ENCODE results near the gene GATA2.

Gene GATA2

DNA sequence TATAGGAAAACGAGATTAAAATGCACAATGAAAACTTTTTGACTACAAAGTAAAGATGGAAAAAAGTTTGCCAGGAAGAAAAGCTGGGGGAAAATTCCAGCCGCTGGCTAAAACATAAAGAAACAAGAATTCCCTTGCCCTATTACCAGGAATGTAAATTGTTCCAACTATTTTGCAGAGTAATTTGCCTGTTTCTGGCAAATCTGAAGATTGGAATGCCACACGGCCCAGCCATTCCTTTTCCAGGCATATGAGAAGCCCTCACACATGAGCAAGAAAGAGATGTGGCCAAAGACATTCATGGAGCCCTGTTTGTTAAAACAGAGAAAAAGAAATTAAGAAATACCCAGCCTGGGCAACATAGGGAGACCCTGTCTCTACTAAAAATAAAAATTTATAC, 8.4 kb upstream of the GATA2 start:
- FAIRE-seq = no peak

DNA sequence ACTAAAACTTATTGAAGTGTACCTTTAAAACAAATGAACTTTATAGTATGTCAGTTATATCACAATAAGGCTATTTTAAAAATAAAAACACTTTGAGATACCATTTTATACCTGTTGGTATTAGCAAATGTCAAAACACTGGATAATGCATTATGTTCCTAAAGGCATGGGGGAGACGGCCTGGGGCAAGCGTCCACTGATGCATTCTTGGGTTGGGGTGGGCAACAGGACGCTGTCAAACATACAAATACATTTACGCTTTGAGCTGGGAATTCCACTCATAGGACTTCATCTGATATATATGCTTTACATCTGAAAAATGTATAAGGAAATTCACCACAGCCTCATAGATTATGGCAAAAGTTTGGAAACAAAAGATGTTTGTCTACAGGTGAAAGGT, 7.6 kb upstream of the GATA2 start:
- no peak for FAIRE-seq

DNA sequence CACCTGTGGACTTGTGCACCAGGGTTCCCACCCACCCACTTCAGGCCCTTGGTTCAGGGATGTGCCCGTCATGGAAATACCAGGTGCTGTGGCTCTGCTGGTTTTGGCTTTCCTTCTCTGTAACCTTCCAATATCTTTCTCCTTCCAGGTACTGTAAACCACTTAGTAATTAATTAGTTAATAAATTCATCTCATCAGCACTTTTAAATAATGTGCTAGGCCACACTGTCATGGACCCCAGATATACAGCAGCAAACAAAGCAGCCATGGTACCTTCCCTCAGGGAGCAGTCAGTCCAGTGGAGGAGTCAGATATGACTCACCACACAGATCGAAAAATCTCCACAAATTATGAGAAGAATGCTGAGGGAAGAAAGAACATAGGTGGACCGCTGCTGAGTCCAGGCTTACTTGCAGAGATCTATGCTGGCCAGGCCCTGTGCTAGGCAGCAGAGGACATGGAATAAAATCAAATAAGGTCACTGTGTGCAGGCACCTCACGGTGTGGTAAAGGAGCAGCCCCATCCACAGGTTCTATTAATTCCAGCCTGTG, 6.8 kb upstream of the GATA2 start:
- no peak for FAIRE-seq

DNA sequence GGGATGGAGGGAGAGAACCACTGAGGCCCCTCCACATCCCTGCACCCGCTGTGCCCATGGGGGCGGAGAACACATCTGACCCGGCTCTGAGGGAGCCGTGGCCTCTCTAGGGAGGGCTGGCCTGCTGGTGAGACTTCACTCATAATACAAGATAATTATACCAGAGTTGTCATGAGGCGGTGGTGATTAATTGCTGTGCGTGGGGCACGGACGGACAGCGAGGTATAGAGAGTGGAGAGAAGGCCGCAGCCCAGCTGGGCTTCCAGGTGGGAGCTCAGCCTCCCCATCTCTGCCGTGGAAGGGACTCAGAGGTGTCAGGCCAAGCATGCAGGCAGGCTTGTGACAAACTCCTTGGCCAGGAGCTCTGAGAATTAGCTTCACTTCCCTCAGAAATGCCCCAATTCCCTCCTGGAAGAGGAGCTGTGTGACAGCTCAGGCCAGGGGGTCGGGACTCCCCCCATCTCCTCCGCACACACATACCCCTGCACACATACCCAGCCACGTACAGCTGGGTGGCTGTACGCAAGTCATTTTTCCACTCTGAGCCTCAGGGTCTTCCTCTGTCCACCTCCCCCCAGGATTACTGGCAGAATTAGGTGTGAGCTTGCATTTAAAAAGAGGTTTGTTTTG, 6.0 kb upstream of the GATA2 start:
- FAIRE-seq = no peak

DNA sequence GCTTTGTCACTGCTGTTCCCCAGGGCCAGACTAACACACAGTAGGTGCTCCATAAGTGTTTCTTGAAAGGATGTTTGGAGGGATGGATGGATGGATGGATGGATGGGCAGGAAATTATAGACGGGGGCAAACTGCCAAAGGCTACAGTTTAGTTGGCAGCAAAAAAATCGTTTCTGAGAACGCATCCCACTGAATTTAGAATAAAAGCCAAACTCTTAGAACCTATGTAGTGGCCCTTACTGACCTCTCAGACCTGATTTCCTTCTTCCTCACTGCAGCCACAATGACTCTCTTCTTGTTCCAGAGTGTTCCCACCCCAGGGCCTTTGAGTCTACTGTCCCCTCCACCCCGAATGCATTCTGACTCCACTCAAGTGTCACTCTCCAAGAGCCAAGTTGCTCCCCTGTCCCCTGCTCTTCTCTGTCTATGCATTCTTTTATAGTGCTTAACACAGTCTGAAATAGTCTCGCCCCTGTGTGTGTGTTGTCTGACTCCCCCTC, 5.2 kb upstream of the GATA2 start:
- no peak for FAIRE-seq

DNA sequence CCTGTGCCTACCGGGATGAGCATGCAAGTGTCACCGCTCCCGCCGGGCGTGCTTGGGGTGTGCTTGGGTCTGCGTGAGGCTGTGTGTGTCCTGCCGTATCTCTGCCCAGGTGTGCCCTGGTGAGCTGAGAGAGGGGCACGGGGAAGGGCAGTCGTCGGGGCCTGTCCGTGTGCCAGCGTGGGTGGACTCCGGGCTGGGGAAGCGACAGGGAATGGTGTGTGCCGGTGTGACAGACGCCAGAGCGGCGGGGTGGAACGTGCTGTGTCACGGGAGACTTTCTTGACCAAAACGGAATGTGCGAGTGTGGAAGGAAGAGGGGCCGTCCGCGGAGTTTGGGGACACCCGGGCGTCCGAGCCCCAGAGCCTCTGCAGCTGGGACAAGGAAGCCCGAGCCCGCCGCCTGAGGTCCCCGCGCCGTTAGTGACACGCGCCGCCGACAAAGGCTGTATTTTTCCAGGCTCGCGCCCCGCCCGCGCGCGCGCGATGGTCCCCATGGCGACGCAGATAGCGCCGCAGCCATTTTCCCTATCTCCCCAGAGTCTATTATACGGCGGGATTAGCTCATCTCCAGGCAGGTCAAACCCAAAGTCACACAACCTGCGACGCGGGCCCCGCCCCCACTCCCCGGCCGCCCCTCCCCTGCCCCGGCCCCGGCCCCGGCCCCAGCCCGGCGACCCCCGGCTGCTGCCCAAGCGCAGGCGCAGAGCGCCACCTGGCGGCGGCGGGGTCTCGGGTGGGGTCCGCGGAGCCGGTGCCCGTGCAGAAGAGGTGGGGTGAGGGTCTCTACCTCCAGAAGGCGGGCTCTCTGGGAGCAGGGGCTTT, 4.5 kb upstream of the GATA2 start:
- no peak for FAIRE-seq

DNA sequence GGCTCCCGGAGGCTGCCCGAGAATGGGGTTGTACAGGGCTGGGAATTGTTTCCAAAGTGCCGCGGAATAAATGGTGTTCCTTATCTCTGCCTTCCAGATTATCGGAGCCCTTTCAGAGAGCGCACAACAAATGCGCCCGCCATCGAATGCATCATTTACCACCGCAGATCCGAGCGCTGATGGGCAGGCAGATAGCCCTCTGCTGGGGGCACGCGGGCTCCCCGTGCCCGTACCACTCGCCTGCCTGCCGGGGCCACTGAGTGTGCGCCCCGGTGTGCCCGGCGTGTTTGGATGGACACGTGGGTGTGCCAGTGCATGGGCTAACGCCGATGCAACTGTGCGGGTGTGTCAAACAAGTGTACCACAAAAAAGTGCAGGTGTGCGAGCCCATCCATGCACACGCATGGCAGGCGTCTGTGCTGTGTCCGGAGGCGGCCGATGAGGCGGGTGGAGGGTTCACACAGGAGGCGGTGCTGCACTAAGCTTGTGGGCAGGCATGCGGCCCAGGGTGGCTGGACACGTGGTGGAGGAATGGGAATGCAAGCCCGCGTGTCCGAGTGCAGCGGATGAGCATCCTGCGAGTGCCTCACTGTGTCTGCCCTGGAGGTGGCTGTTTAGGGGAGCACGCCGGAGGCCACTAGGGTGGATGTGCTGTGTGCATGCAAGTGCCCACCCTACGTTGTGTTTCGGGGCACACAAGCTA, 3.8 kb upstream of the GATA2 start:
- FAIRE-seq = no peak

DNA sequence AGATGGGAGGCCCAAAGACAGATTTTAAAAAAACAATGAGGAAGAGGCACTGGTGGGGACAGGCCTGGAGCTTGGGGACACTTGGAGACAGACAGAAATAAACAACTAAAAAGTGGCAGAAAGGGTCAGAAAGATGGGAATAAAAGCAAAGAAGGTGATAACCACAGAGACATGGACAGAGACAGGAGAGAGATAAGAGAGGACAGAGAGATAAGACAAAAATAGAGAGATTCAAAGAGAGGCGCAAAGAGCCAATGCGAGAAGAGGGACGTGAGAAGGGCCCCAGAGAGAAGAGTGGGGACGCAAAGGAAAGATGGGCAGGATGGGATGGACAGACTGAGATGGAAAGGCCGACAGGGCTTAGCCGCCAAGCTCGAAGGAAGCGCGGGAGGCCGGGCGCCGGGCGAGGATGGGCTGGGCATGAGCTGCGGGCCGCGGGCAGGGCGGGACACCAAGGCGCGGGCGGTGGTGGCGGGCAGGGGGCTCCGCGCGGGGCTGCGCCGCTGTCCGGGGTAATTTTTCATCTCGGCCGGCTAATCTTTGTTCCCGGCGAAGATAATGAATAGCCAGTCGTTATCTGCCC, 3.1 kb upstream of the GATA2 start:
- FAIRE-seq = no peak

DNA sequence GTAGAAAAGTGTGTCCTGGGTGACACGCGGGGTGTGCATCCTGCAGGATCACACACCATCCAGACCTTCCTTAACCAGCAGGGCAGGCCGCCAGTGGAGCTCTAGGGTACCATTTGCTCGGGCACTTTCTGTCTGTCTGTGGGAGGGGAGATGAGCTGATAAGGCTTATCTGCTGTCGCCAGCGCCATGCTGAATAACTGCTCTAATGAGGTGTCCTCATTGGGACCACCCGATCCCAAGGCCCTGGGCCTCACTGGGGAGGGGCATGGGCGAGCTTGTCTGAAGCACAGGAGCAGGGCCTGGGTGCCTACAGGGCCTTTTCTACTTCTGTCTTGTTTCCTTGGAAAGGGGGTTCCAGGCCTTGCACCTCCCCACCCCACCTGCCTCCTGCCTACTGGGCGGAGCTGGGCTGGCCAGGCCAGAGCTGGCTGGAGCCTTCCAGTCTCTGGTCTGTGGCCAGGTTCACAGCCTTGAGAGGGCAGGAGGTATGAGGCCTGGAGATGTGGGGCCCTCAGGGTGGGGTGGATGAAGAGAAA, 2.5 kb upstream of the GATA2 start:
- FAIRE-seq = no peak

DNA sequence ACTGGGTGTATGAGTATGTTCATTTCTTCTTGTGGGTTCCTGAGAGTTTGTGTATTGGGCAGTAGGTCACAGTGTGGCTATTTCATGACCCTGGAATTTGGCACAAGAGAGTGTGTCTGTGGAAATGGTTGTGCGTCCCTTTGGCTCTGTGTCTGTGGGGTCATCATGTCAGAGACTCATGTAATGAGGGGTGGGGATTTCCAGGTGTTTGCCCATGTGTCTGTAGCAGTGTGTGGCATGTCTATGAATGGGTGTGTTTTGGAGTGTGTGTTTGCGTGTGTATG, 1.3 kb upstream of the GATA2 start:
- no peak for FAIRE-seq

DNA sequence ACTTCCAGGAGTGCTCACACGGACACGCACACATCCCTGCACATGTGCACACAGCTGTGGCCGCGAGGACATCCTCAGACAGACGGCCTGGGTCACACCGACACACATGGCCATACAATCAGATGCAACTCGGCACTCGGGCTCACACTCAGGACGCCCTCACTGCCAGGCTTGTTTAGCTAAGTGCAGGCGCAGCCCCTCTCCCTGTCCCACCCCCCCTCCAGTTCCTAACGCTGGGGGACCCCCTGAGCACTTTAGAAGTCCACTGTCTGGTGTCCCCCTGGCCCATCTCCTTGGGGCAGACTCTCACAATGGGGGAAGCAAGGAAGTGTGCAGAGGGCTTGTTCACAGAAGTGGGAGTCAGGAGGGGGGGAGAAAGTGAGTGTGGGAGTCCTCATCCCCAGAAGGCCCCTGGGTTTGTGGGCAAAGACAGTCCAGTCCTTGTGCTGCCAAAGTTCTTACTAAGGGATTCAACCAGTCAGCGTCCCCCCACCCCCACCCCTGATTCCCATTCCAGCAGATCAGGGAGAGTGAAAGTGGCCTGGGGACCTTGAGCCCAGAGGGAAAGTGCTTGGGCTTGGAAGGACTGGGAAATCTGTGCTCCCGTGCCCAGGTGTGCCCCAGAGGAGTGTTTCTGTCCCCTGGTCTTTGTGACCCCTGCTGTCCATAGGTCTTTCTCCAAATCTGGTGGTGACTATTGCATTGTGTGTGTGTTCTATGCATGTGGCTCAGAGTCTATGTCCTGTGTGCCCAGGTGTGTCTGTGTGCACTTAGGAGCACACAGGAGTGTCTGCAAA, 767 bp upstream of the GATA2 start:
- no peak for FAIRE-seq

DNA sequence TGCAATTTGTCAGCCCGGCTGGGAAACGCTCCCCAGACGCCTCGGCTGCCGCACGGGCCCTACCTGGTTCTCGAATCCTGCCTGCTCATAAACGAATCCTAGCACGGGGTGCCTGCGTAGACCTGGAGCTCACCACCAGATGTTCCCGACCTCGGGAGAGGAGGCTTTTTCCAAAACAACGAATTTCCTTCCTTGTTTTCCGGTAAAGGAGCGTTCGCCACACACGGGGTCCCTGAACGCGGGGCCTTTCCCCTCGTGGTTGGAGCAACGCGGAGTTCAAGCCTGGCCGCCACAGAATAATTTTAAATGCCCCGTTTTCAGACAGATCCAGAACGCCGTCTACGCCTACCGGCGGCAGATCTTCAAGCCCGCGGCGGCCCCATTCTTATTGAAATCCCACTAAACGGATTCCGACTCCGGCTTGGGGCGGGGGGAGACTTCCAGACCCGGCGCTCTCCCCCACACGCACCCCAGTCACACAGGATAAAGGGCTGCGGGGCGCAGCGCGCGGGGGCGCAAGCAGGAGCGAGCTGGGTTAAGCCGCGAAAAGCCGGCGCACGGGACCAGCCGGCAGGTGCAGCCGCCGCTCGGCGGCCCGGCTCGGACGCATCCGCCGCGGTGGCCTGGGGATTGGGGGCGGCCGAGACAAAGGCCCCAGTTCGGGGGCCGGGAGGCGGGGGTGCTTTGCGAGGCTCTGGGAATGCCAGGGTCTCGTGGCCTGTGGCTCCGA, 895 bp downstream of the GATA2 start:
- no peak for FAIRE-seq

DNA sequence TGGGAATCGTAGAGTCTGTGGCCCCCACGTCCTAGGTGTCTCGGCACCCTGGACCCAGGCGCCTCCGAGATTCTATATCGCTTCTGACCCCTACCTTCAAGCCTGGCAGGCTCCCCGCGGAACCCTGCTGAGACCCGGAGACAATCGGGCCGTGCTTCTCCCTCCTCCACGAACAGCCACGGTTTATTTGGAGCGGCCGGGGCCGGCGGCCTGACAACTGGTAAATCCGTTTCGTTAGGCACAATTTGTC, 1.4 kb downstream of the GATA2 start:
- FAIRE-seq = no peak

DNA sequence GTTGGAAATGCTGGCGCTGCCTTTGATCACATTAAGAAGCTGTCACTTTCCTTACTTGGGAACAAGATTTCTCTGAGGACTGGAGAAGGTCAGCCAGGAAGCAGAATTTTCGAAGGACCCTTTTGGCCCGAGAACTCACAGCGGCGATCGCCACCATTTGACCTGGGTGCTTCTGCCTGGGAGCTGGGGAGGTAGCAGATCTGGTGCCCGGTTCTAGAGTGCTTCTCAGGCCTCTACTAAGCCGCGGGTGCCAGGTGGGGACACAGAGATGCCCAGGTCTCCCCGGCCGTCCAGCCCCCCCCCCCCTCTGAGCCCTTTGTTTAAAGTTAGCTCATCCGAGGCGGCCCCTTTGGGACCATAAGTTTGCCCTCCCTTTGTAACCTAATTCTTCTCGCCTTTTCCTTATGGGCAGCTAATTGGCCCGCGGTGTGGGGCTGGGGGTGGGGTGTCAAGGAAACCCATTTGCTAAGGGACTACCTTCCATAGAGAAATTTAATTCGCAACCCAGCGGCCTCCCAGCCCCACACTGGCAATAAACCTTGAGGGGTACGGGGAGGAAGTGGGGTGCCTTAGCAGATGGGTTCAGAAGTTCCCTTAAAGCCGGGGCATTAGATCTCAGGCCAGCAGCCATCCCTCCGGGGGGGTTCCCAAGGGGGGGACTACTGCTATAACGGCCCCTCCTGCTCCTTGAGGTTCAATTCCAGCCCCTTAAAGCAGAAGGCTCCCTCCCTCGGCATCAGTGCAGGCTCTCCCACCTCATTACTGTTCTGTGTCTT, 1.9 kb downstream of the GATA2 start:
- FAIRE-seq = no peak

DNA sequence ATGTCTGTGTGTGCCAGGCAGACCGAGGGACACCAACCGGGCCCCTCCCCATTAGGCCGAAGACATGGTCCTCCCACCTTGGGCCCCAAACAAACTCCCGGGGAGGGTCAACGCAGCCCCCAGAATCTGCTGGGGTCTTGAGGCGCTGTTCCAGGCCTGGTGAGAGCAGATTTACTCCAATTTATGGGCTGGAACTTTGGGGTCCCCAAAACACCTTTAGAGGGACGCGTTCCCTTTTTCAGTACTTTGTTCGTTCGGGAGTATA, 2.4 kb downstream of the GATA2 start:
- FAIRE-seq = no peak

DNA sequence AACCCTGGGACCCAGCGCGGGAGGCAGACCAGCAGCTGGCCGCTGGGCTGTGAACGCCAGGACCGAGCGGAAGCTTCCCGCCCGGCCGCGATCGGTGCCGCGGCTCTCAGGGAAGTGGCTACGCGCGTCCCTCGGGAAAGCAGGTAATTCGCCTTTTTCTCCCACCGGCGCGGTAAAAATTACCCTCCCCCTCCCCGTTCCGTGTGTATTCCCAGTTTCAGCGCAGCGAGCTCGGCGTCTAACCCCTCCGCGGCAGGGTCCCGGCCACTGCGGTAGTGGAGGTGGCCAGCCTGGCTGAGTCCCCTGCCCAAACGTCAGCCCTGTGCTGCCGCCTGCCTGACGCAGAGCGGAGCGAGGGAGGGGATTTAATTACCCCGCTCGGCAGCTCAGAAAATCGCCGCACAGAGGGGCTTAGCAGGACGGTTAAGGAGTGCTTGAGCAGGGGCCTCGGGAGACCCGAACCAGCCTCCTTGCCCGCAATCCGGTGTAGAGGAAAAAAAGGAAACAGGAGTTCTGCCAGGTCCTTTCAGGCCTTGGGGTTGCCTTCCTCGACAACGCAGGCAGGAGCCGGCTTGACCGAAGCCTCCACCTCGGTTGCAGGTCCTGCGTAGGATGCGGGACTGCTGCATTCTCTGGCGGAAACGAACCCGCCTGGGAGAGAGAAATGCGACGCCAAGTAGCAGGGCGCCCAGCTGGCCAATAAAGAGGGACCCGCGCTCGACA, 2.9 kb downstream of the GATA2 start:
- FAIRE-seq = no peak

DNA sequence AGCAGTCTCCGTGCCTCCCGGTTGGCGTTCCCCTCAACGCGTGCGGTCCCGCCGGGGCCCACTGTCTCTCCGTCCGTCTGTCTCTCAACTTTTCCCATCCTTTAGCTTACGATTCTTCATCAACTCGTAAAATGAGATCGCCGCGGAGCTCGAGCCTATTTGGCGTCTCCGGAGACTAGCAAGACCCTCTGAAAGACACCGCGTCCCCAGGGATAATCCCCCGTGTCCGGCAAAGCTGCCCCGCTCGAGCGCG, 3.4 kb downstream of the GATA2 start:
- no peak for FAIRE-seq

DNA sequence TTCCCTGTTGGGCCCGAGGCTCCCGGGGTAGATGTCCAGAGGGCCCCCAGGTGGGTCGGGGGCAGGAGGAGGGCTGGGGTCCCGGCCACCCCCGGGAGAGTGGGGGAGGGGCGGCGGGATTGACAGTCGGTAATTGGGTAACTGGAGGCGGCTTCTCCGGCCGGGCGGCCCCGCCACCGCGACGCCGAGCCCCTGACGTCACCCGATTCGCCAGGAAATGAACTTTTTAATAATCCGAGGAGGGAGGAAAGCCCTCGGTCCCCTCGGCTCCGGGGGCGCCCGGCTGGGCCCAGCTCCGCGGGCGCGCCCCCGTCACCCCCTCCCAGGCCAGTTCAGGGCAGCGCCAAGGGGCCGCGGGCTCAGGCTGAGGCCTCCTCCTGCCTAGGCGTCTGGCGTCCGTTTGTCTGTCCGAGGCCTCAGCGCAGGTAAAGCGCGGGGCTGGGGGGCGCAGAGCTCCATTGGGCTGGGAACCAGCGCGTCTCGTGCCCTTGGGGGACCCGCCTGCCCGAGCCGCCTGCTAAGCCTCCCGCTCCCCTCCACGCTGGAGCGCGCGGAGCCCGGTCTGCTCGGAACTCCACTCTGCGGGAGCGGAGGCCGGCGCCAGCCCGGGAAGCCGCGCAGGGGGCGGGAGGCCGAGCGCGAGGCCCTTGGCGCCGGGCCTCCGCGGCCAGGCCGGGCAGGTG, 3.9 kb downstream of the GATA2 start:
- no peak for FAIRE-seq

DNA sequence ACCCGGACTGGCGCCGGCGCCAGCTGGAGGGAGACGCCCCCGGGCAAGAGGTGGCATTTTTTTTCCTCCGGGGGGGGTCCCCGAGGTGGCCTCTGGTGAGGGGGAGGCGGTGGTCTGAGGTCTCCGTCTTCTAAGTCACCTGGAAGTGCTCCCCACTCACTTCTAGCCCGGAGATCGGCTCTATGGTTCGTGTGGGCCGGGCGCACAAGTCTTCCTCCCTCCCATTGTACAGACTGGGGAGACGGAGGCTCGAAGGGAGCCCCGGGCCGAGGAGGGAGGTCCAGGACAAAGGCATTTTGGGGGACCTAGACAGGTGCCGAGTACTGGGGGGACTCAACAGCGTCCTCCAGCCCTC, 4.4 kb downstream of the GATA2 start:
- no peak for FAIRE-seq

DNA sequence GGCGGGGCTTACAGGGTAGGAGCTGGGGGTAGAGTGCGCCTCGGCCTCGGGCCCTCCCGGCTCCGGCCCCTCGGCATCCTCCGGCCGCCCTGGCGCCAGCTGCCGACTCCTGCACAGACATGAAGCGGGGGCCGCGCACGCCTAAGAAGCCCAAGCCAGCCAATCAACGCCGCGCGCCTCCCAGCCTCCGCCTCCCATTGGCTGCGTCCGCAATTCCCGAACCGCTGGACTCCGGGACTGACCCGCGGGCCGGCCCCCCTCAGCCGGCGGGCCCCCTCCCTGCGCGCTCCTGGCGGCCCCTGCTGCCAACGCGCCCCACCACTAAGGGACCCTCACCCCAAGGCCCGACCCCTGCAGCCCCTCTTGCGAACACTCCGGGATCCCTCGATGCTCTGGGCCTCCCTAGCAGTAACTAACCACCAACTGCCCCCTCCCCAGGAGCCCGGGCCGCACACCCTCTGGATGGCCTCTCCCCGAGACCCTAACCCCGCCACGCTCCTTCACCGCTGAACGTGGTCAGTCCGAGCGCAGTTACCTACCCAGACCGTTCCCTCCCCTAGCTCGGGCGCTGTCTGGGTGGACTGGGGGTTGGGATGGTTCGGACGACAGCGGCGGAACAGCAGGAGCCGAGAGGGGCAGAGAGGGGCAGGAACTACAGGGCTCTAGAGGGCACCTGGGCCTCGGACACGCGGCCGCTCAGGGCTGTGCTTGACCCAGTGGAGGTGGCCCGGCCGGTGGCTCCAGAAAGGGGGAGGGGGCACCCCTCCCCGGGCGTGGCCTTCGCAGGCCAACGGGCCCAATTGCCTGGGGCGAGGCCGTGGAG, 5.0 kb downstream of the GATA2 start:
- FAIRE-seq = no peak

All from islet of Langerhans (tissue), 1 donor.